GM12891 (cell line): ENCODE data around the gene ELAC2.

Experiments
- DNase-seq: peaks from one replicate; pipeline ENCODE4 v3.0.0; 2011; ENCODE audit warnings: low spot score; ENCODE audit not compliant: insufficient read length
- FAIRE-seq: peaks from 2 replicates; lab custom pipeline; 2011; peaks lifted over from hg19 to GRCh38; lab: Jason Lieb, UNC
- PAX5 ChIP-seq: IDR thresholded peaks from 2 replicates; pipeline ENCODE4 v1.6.1; 2011; ENCODE audit warnings: low read length, moderate library complexity, mild to moderate bottlenecking; ENCODE audit not compliant: insufficient read depth, severe bottlenecking
- POLR2A ChIP-seq: IDR thresholded peaks from 2 replicates; pipeline ENCODE4 v1.6.1; 2011; ENCODE audit warnings: low read depth, low read length, control low read depth
- POLR2AphosphoS5 ChIP-seq: IDR thresholded peaks from 2 replicates; pipeline ENCODE4 v1.6.1; 2011; ENCODE audit warnings: low read depth, low read length, control low read depth
- POU2F2 ChIP-seq: IDR thresholded peaks from 2 replicates; pipeline ENCODE4 v1.6.1; 2011; ENCODE audit warnings: low read depth, mild to moderate bottlenecking, control low read depth, low read length, moderate library complexity
- SPI1 ChIP-seq: IDR thresholded peaks from 2 replicates; pipeline ENCODE4 v1.6.1; 2011; ENCODE audit warnings: low read depth, low read length, control low read depth
- TAF1 ChIP-seq: IDR thresholded peaks from 2 replicates; pipeline ENCODE4 v1.6.1; 2011; ENCODE audit warnings: low read depth, low read length, control low read depth

ELAC2 gene

DNA sequence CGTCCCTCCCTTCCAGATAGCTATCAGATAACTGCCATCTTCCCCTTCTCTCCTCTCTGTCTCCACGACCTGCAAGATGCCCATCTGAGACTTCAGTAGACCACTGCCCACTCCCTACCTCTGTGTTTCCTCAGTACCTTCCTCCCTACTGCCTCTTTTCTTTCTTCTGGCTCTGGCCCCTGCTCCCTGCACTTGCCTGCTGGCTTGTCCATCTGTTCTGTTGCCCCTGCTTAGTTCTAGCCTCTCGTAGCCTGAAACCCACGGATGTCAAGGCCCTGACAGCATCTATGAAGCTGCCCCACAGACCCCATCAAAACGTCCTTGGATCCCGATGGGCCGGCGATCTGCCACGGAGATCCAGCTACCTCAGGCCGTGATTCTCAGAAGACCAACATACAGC lies 53.0 kb downstream of the ELAC2 start:
- no peak for DNase-seq
- TF ChIP-seq POLR2AphosphoS5 (no peak), SPI1 (no peak), POLR2A (no peak), PAX5 (no peak), POU2F2 (no peak), TAF1 (no peak)
- FAIRE-seq, result no peak

GRCh38 chr17:12964162-12964561 lies 53.7 kb downstream of the ELAC2 start:
- TF ChIP-seq SPI1 (no peak), TAF1 (no peak), PAX5 (no peak), POLR2A (no peak), POU2F2 (no peak), POLR2AphosphoS5 (no peak)
- no peak for DNase-seq
- FAIRE-seq, result no peak

GRCh38 chr17:12963505-12963904 lies 54.3 kb downstream of the ELAC2 start:
- FAIRE-seq (no peak), DNase-seq (no peak)
- TF ChIP-seq SPI1, result no peak
- TF ChIP-seq POLR2AphosphoS5, result no peak
- no peak for TF ChIP-seq TAF1
- no peak for TF ChIP-seq POLR2A
- TF ChIP-seq PAX5, result no peak
- no peak for TF ChIP-seq POU2F2

GRCh38 chr17:12961655-12962054 lies 56.2 kb downstream of the ELAC2 start:
- FAIRE-seq, result no peak
- DNase-seq, result no peak
- TF ChIP-seq SPI1 (peak; percentile 34), TAF1 (no peak), PAX5 (no peak), POU2F2 (no peak), POLR2AphosphoS5 (no peak)

DNA sequence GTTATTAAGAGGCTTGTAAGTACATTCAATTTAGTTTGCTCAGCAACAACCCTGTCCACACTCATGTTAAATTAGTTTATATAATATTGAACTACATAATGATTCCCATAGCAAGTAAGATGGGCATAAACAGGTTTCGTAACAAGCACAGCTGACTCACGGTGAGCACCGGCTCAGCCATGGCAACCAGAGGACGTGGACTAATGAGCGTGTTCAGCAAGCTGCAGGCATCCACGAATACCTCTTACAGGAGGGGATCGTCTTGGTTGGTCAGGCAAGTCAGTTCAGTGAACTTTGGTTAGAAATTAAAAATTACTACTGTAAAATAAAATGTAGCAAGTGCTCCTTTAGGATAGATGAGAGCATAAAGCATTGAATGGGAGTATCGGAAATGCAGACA lies 58.4 kb downstream of the ELAC2 start:
- FAIRE-seq (no peak), DNase-seq (no peak)
- TF ChIP-seq POLR2AphosphoS5, result no peak
- TF ChIP-seq POLR2A, result no peak
- no peak for TF ChIP-seq PAX5

DNA sequence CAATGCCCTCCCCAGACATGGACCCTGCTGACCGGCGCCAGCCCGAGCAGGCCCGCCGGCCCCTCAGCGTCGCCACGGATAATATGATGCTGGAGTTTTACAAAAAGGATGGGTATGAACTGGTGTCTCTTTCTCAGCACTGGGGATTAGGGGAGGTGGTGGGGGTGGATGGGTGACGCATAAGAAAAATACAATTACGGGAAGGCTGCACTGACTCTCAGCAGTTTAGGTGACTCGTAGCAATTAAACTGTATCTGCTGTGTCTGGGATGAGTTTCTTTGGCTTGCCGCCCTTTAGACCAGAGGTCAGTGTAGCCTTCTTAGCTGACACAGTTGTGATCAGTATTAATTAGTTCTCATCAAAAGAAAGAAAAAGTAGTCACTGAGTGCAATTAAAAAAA lies 59.0 kb downstream of the ELAC2 start:
- DNase-seq, result no peak
- no peak for FAIRE-seq
- TF ChIP-seq POU2F2 (no peak), TAF1 (no peak), POLR2AphosphoS5 (no peak), POLR2A (no peak), SPI1 (no peak), PAX5 (no peak)

GRCh38 chr17:12955521-12955920 lies 62.3 kb downstream of the ELAC2 start:
- DNase-seq (no peak), FAIRE-seq (no peak)
- TF ChIP-seq PAX5 (no peak), POLR2AphosphoS5 (no peak), SPI1 (no peak), TAF1 (no peak), POU2F2 (no peak), POLR2A (no peak)

GRCh38 chr17:12953156-12953555 lies 64.7 kb downstream of the ELAC2 start:
- DNase-seq, result no peak
- no peak for TF ChIP-seq PAX5
- no peak for TF ChIP-seq POU2F2
- no peak for TF ChIP-seq POLR2AphosphoS5
- FAIRE-seq, result no peak

GRCh38 chr17:12952012-12952411 lies 65.8 kb downstream of the ELAC2 start:
- FAIRE-seq, result no peak
- DNase-seq, result no peak
- TF ChIP-seq POU2F2, result no peak
- TF ChIP-seq PAX5, result no peak
- TF ChIP-seq POLR2A, result no peak
- no peak for TF ChIP-seq SPI1
- TF ChIP-seq TAF1, result no peak
- TF ChIP-seq POLR2AphosphoS5, result no peak

DNA sequence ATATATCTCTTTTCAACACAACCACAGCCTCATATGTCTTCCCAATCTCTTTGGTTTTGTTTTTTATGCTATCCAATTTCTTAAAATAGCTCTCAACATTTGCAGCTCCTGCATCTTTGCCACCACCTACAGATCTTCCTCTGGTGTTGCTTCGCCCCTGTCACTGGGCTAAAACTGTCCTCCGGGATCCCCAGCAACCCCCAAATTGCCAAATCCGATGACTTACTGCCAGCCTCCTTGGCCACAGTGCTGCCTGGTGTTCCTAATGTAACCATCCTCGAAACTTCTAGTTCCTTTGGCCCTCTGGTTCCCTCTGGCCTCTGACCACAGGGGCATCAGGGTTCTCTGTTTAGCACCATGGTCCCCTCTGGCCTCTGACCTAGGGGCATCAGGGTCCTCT lies 70.8 kb downstream of the ELAC2 start:
- TF ChIP-seq SPI1, result no peak
- no peak for TF ChIP-seq PAX5
- no peak for TF ChIP-seq POU2F2
- no peak for TF ChIP-seq POLR2A
- no peak for TF ChIP-seq TAF1
- no peak for TF ChIP-seq POLR2AphosphoS5
- FAIRE-seq (no peak), DNase-seq (no peak)
